Effector memory CD8-positive, alpha-beta T cell (primary cell): Measurements from ENCODE around the gene RPTOR.

Source experiments
- ATAC-seq: fragments of 150-1000 bp; cut with Tn5 transposase; replicated peaks from 2 replicates; pipeline ENCODE4 v1.10.0; 2021; ENCODE audit warnings: mild to moderate bottlenecking, moderate library complexity
- DNase-seq, 3 experiments: peaks; one replicate each; pipeline ENCODE4 v3.0.0; 2021
- H3K27ac Mint-ChIP-seq, 2 donors: one replicate each; pipeline ENCODE4 v1.8.0; 2022; ENCODE audit warnings: mild to moderate bottlenecking in 2 of 2, mixed read lengths in 2 of 2, moderate library complexity in 2 of 2
- H3K27me3 Mint-ChIP-seq, 2 donors: one replicate each; pipeline ENCODE4 v1.8.0; 2022; ENCODE audit warnings: mixed read lengths in 2 of 2
- H3K36me3 Mint-ChIP-seq: one replicate; pipeline ENCODE4 v1.8.0; 2022; ENCODE audit warnings: mild to moderate bottlenecking, moderate library complexity, mixed read lengths; ENCODE audit not compliant: insufficient read depth
- H3K4me1 Mint-ChIP-seq, 2 donors: one replicate each; pipeline ENCODE4 v1.8.0; 2022; ENCODE audit warnings: low read depth in 2 of 2, mixed read lengths in 2 of 2
- H3K4me3 Mint-ChIP-seq, 2 donors: one replicate each; pipeline ENCODE4 v1.8.0; 2022; ENCODE audit warnings: mild to moderate bottlenecking in 2 of 2, mixed read lengths in 2 of 2, moderate library complexity in 2 of 2
- H3K9me3 Mint-ChIP-seq, 2 donors: one replicate each; pipeline ENCODE4 v1.8.0; 2022; ENCODE audit warnings: mixed read lengths in 2 of 2

The RPTOR gene

GRCh38 chr17:80675438-80676095, 130.9 kb downstream of the RPTOR start:
- ATAC-seq (no peak), DNase-seq (no peak)
- H3K4me1 Mint-ChIP-seq = peaks cover 34 to 41% of the 10 kb centered on the region in 2 donors
- H3K36me3 Mint-ChIP-seq = peaks cover 3% of the 10 kb centered on the region
- no peak overlapping the region for H3K4me3 Mint-ChIP-seq
- H3K27me3 Mint-ChIP-seq = no peaks in the 10 kb centered on the region
- H3K9me3 Mint-ChIP-seq = no peaks in the 10 kb centered on the region
- H3K27ac Mint-ChIP-seq = peak overlapping the region; percentile 20 to 23

- no peaks in the 10 kb centered on the region for H3K27me3 Mint-ChIP-seq
- peaks cover 31 to 43% of the 10 kb centered on the region in 2 donors for H3K4me1 Mint-ChIP-seq
- H3K4me3 Mint-ChIP-seq = no peak overlapping the region
- H3K36me3 Mint-ChIP-seq = peaks cover 3% of the 10 kb centered on the region
- ATAC-seq (no peak), DNase-seq (no peak)
- peak overlapping the region; percentile 20 to 23 for H3K27ac Mint-ChIP-seq
- H3K9me3 Mint-ChIP-seq = no peaks in the 10 kb centered on the region
Measured at GRCh38 chr17:80676096-80676466, 131.4 kb downstream of the RPTOR start.

GRCh38 chr17:80676564-80676963, 131.9 kb downstream of the RPTOR start:
- no peak overlapping the region for H3K27ac Mint-ChIP-seq
- DNase-seq (no peak), ATAC-seq (no peak)
- H3K27me3 Mint-ChIP-seq = no peaks in the 10 kb centered on the region
- peaks cover 31 to 41% of the 10 kb centered on the region in 2 donors for H3K4me1 Mint-ChIP-seq
- H3K36me3 Mint-ChIP-seq = peaks cover 3% of the 10 kb centered on the region
- H3K4me3 Mint-ChIP-seq = no peak overlapping the region
- no peaks in the 10 kb centered on the region for H3K9me3 Mint-ChIP-seq

- H3K4me3 Mint-ChIP-seq = no peak overlapping the region
- H3K36me3 Mint-ChIP-seq = peaks cover 3% of the 10 kb centered on the region
- H3K27me3 Mint-ChIP-seq = no peaks in the 10 kb centered on the region
- no peak for DNase-seq
- ATAC-seq = no peak
- peak overlapping the region in 1 of 2 donors; percentile 72 for H3K27ac Mint-ChIP-seq
- no peaks in the 10 kb centered on the region for H3K9me3 Mint-ChIP-seq
- peaks cover 31 to 44% of the 10 kb centered on the region in 2 donors for H3K4me1 Mint-ChIP-seq
Measured at GRCh38 chr17:80677214-80677756, 132.6 kb downstream of the RPTOR start.

GRCh38 chr17:80679816-80680215, 135.2 kb downstream of the RPTOR start:
- H3K9me3 Mint-ChIP-seq = no peaks in the 10 kb centered on the region
- H3K4me3 Mint-ChIP-seq = peak overlapping the region in 1 of 2 donors; percentile 43
- H3K27ac Mint-ChIP-seq = peak overlapping the region; percentile 51 to 72
- H3K4me1 Mint-ChIP-seq = peaks cover 22 to 33% of the 10 kb centered on the region in 2 donors
- no peak for DNase-seq
- H3K27me3 Mint-ChIP-seq = no peaks in the 10 kb centered on the region
- no peak for ATAC-seq
- peaks cover 3% of the 10 kb centered on the region for H3K36me3 Mint-ChIP-seq

- peak overlapping the region in 1 of 2 donors; percentile 51 for H3K27ac Mint-ChIP-seq
- H3K4me1 Mint-ChIP-seq = peaks cover 16 to 26% of the 10 kb centered on the region in 2 donors
Measured at GRCh38 chr17:80681215-80681614, 136.6 kb downstream of the RPTOR start.

GRCh38 chr17:80682372-80682771, 137.7 kb downstream of the RPTOR start:
- ATAC-seq (no peak), DNase-seq (no peak)
- Mint-ChIP-seq H3K9me3 (no peaks in the 10 kb centered on the region), H3K4me1 (peaks cover 20 to 27% of the 10 kb centered on the region in 2 donors), H3K27me3 (no peaks in the 10 kb centered on the region), H3K27ac (no peak overlapping the region), H3K36me3 (peaks cover 3% of the 10 kb centered on the region), H3K4me3 (no peak overlapping the region)

More at GRCh38 chr17:80681215-80681614, 136.6 kb downstream of the RPTOR start:
- Mint-ChIP-seq H3K4me3 (no peak overlapping the region), H3K27me3 (no peaks in the 10 kb centered on the region), H3K36me3 (peaks cover 3% of the 10 kb centered on the region), H3K9me3 (no peaks in the 10 kb centered on the region)
- DNase-seq = no peak
- ATAC-seq = no peak

- no peak for ATAC-seq
- Mint-ChIP-seq H3K9me3 (no peaks in the 10 kb centered on the region), H3K36me3 (peaks cover 3% of the 10 kb centered on the region), H3K27me3 (no peaks in the 10 kb centered on the region), H3K4me1 (peaks cover 10 to 21% of the 10 kb centered on the region in 2 donors), H3K27ac (no peak overlapping the region), H3K4me3 (no peak overlapping the region)
- no peak for DNase-seq
Measured at GRCh38 chr17:80683625-80684104, 139.0 kb downstream of the RPTOR start.

- no peaks in the 10 kb centered on the region for H3K9me3 Mint-ChIP-seq
- peaks cover 10 to 17% of the 10 kb centered on the region in 2 donors for H3K4me1 Mint-ChIP-seq
- no peak for ATAC-seq
- H3K27ac Mint-ChIP-seq = no peak overlapping the region
- peaks cover 6% of the 10 kb centered on the region for H3K36me3 Mint-ChIP-seq
- DNase-seq = no peak
- H3K27me3 Mint-ChIP-seq = no peaks in the 10 kb centered on the region
- no peak overlapping the region for H3K4me3 Mint-ChIP-seq
Measured at GRCh38 chr17:80687839-80688238, 143.2 kb downstream of the RPTOR start.

- Mint-ChIP-seq H3K36me3 (peaks cover 6% of the 10 kb centered on the region), H3K4me1 (peaks cover 10 to 17% of the 10 kb centered on the region in 2 donors), H3K27me3 (no peaks in the 10 kb centered on the region), H3K4me3 (no peak overlapping the region), H3K9me3 (no peaks in the 10 kb centered on the region), H3K27ac (no peak overlapping the region)
- ATAC-seq = no peak
- no peak for DNase-seq
Measured at GRCh38 chr17:80689129-80689619, 144.5 kb downstream of the RPTOR start.

GRCh38 chr17:80691784-80692183, 147.1 kb downstream of the RPTOR start:
- DNase-seq (no peak), ATAC-seq (no peak)
- Mint-ChIP-seq H3K27me3 (no peaks in the 10 kb centered on the region), H3K4me1 (peaks cover 21% of the 10 kb centered on the region in 2 donors), H3K27ac (no peak overlapping the region), H3K4me3 (no peak overlapping the region), H3K36me3 (peaks cover 6% of the 10 kb centered on the region), H3K9me3 (no peaks in the 10 kb centered on the region)

- Mint-ChIP-seq H3K4me1 (peaks cover 20 to 27% of the 10 kb centered on the region in 2 donors), H3K36me3 (peaks cover 6% of the 10 kb centered on the region), H3K9me3 (no peaks in the 10 kb centered on the region), H3K4me3 (no peak overlapping the region), H3K27me3 (no peaks in the 10 kb centered on the region), H3K27ac (no peak overlapping the region)
- ATAC-seq (no peak), DNase-seq (no peak)
Measured at GRCh38 chr17:80692931-80693467, 148.4 kb downstream of the RPTOR start.

GRCh38 chr17:80693511-80693910, 148.9 kb downstream of the RPTOR start:
- Mint-ChIP-seq H3K4me3 (no peak overlapping the region), H3K27me3 (no peaks in the 10 kb centered on the region), H3K4me1 (peaks cover 20 to 27% of the 10 kb centered on the region in 2 donors), H3K9me3 (no peaks in the 10 kb centered on the region), H3K36me3 (peaks cover 6% of the 10 kb centered on the region), H3K27ac (no peak overlapping the region)
- DNase-seq (no peak), ATAC-seq (no peak)
